Astrocyte (in vitro differentiated cells and primary cell): ENCODE measurements around the gene CABP4. TPM values are rescaled to one million over a fixed set of nuclear protein-coding genes. Genes with fewer than 3 reads are reported as not detected.
A peak's percentile ranks its signal among the peaks of the same experiment; 100 is the strongest.
"Not testable (repeated sequence)": the region's sequence is repeated elsewhere in the genome, so short reads cannot be mapped to it uniquely, and the experiment has no call there.

Experiments
- DNase-seq: peaks from one replicate; pipeline ENCODE4 v3.0.0-alpha.2; 2010; ENCODE audit warnings: low read depth
- FAIRE-seq: peaks from 2 replicates; lab custom pipeline; 2011; peaks lifted over from hg19 to GRCh38; lab: Jason Lieb, UNC
- H2AFZ ChIP-seq: 2 replicates; pipeline ENCODE4 v1.6.0; 2012; ENCODE audit warnings: low read depth, low read length, inconsistent platforms
- H3K27ac ChIP-seq: 2 replicates; pipeline ENCODE4 v1.5.1; 2011; ENCODE audit warnings: low read depth, low read length, inconsistent platforms
- H3K27me3 ChIP-seq: 2 replicates; pipeline ENCODE4 v1.6.0; 2011; ENCODE audit warnings: low read length, inconsistent platforms; ENCODE audit not compliant: insufficient read depth
- H3K36me3 ChIP-seq: 2 replicates; pipeline ENCODE4 v1.5.1; 2011; ENCODE audit warnings: low read length, inconsistent platforms; ENCODE audit not compliant: insufficient read depth
- H3K4me1 ChIP-seq: 2 replicates; pipeline ENCODE4 v1.5.1; 2011; ENCODE audit warnings: low read length, inconsistent platforms; ENCODE audit not compliant: insufficient read depth
- H3K4me2 ChIP-seq: 2 replicates; pipeline ENCODE4 v1.6.0; 2012; ENCODE audit warnings: low read length, inconsistent platforms
- H3K4me3 ChIP-seq: 2 replicates; pipeline ENCODE4 v1.5.1; 2011; ENCODE audit warnings: low read depth, mild to moderate bottlenecking, low read length, inconsistent platforms; ENCODE audit not compliant: insufficient read depth
- H3K79me2 ChIP-seq: 2 replicates; pipeline ENCODE4 v1.6.0; 2012; ENCODE audit warnings: mild to moderate bottlenecking, low read length, inconsistent platforms; ENCODE audit not compliant: insufficient read depth
- H3K9ac ChIP-seq: 2 replicates; pipeline ENCODE4 v1.6.0; 2012; ENCODE audit warnings: mild to moderate bottlenecking, low read length, inconsistent platforms
- H3K9me3 ChIP-seq: 2 replicates; pipeline ENCODE4 v1.5.1; 2012; ENCODE audit warnings: low read depth, mild to moderate bottlenecking, low read length, inconsistent platforms; ENCODE audit not compliant: insufficient read depth
- H4K20me1 ChIP-seq: 2 replicates; pipeline ENCODE4 v1.6.0; 2012; ENCODE audit warnings: low read length, inconsistent platforms; ENCODE audit not compliant: insufficient read depth
- H3K27ac Mint-ChIP-seq: one replicate; pipeline ENCODE4 v1.8.0; 2021; ENCODE audit warnings: mild to moderate bottlenecking, mixed read lengths; ENCODE audit not compliant: unreplicated experiment
- H3K27me3 Mint-ChIP-seq: one replicate; pipeline ENCODE4 v1.8.0; 2021; ENCODE audit warnings: low read depth, mixed read lengths; ENCODE audit not compliant: unreplicated experiment
- H3K36me3 Mint-ChIP-seq: one replicate; pipeline ENCODE4 v1.8.0; 2021; ENCODE audit warnings: low read depth, mixed read lengths; ENCODE audit not compliant: unreplicated experiment
- H3K4me1 Mint-ChIP-seq: one replicate; pipeline ENCODE4 v1.8.0; 2021; ENCODE audit warnings: low read depth, mixed read lengths; ENCODE audit not compliant: unreplicated experiment
- H3K4me3 Mint-ChIP-seq: one replicate; pipeline ENCODE4 v1.8.0; 2021; ENCODE audit warnings: mild to moderate bottlenecking, moderate library complexity, mixed read lengths; ENCODE audit not compliant: unreplicated experiment
- H3K9me3 Mint-ChIP-seq: one replicate; pipeline ENCODE4 v1.8.0; 2021; ENCODE audit warnings: mild to moderate bottlenecking, mixed read lengths; ENCODE audit not compliant: unreplicated experiment
- CTCF ChIP-seq: IDR thresholded peaks from 2 replicates; pipeline ENCODE4 v1.5.1; 2011; ENCODE audit warnings: low read depth, mild to moderate bottlenecking, inconsistent platforms, low read length, moderate library complexity; ENCODE audit not compliant: insufficient read depth
- EZH2 ChIP-seq: IDR thresholded peaks from 2 replicates; pipeline ENCODE4 v1.6.1; 2012; ENCODE audit warnings: mild to moderate bottlenecking, low read length, inconsistent platforms; ENCODE audit not compliant: insufficient read depth
- total RNA-seq: library from RNA; stranded (reverse); gene quantifications from 2 replicates; pipeline ENCODE4 v1.2.1, GENCODE V29; 2021

The CABP4 gene
- total RNA-seq, 1 donor from 2014 or later: not detected

GRCh38 chr11:67483831-67484665, 28.9 kb downstream of the CABP4 start:
- DNase-seq: no peak
- peaks cover 28% of the 10 kb centered on the region for H3K79me2 ChIP-seq
- Mint-ChIP-seq H3K9me3 (peaks cover 2% of the 10 kb centered on the region), H3K27me3 (no peaks in the 10 kb centered on the region), H3K4me1 (peaks cover 4% of the 10 kb centered on the region), H3K4me3 (peak overlapping the region; percentile 95), H3K36me3 (peaks cover 19% of the 10 kb centered on the region), H3K27ac (no peak overlapping the region)
- H3K4me3 ChIP-seq: no peak overlapping the region
- H2AFZ ChIP-seq: no peak overlapping the region
- no peak overlapping the region for H3K9ac ChIP-seq
- no peaks in the 10 kb centered on the region for H3K36me3 ChIP-seq
- TF ChIP-seq CTCF (no peak), EZH2 (no peak)
- H3K27me3 ChIP-seq: no peaks in the 10 kb centered on the region
- peak overlapping the region; percentile 86 for H3K4me2 ChIP-seq
- peaks cover 11% of the 10 kb centered on the region for H3K4me1 ChIP-seq
- peaks cover 20% of the 10 kb centered on the region for H4K20me1 ChIP-seq
- H3K27ac ChIP-seq: no peak overlapping the region
- no peaks in the 10 kb centered on the region for H3K9me3 ChIP-seq
- no peak for FAIRE-seq

- peaks cover 24% of the 10 kb centered on the region for H3K36me3 Mint-ChIP-seq
- no peak overlapping the region for H2AFZ ChIP-seq
- H3K4me3 Mint-ChIP-seq: peak overlapping the region; percentile 79
- H3K9ac ChIP-seq: no peak overlapping the region
- no peak for FAIRE-seq
- H4K20me1 ChIP-seq: peaks cover 24% of the 10 kb centered on the region
- H3K27ac ChIP-seq: no peak overlapping the region
- H3K27me3 Mint-ChIP-seq: no peaks in the 10 kb centered on the region
- no peak for TF ChIP-seq CTCF
- TF ChIP-seq EZH2: no peak
- H3K9me3 Mint-ChIP-seq: peaks cover 2% of the 10 kb centered on the region
- H3K27ac Mint-ChIP-seq: no peak overlapping the region
- no peaks in the 10 kb centered on the region for H3K27me3 ChIP-seq
- peaks cover 11% of the 10 kb centered on the region for H3K4me1 ChIP-seq
- H3K36me3 ChIP-seq: no peaks in the 10 kb centered on the region
- H3K9me3 ChIP-seq: no peaks in the 10 kb centered on the region
- no peak overlapping the region for H3K4me3 ChIP-seq
- peaks cover 6% of the 10 kb centered on the region for H3K4me1 Mint-ChIP-seq
- no peak overlapping the region for H3K4me2 ChIP-seq
- DNase-seq: no peak
- H3K79me2 ChIP-seq: peaks cover 28% of the 10 kb centered on the region
Measured at GRCh38 chr11:67484847-67485311, 29.7 kb downstream of the CABP4 start.

GRCh38 chr11:67485873-67486361, 30.8 kb downstream of the CABP4 start:
- H3K79me2 ChIP-seq: peaks cover 28% of the 10 kb centered on the region
- H3K27me3 ChIP-seq, H3K27ac ChIP-seq, H3K4me3 ChIP-seq, H3K4me1 Mint-ChIP-seq, H3K36me3 ChIP-seq, H3K4me2 ChIP-seq, H3K9ac ChIP-seq, H2AFZ ChIP-seq, H3K9me3 ChIP-seq, H3K4me3 Mint-ChIP-seq, H3K27me3 Mint-ChIP-seq, DNase-seq, H3K9me3 Mint-ChIP-seq, FAIRE-seq, H3K27ac Mint-ChIP-seq: not testable (repeated sequence)
- H3K36me3 Mint-ChIP-seq: peaks cover 24% of the 10 kb centered on the region
- H3K4me1 ChIP-seq: peaks cover 11% of the 10 kb centered on the region
- peaks cover 27% of the 10 kb centered on the region for H4K20me1 ChIP-seq
